NCI-H82 (cell line): ENCODE data around the gene CLIC3.
A peak's percentile ranks its signal among the peaks of the same experiment; 100 is the strongest.
"Not testable (repeated sequence)": the region's sequence is repeated elsewhere in the genome, so short reads cannot be mapped to it uniquely, and the experiment has no call there.

Experiments used
- DNase-seq: peaks from one replicate; lab custom pipeline; 2025; lab: John Stamatoyannopoulos, UW

Gene CLIC3

GRCh38 chr9:136996361-136997292 lies at the start of gene CLIC3:
TSS of gene CLIC3 (minus strand) at chr9:136996568. CDS start at chr9:136996543, 25 bp downstream.
- DNase-seq: peak; percentile 65

GRCh38 chr9:137045294-137046087 lies 49.1 kb upstream of the CLIC3 start:
- DNase-seq: peak; percentile 73

GRCh38 chr9:137044502-137045177 lies 48.3 kb upstream of the CLIC3 start:
- peak; percentile 43 for DNase-seq

- no peak for DNase-seq
These were observed 47.7 kb upstream of the CLIC3 start for GRCh38 chr9:137044037-137044436.

GRCh38 chr9:137042751-137043727 lies 46.7 kb upstream of the CLIC3 start:
- no peak for DNase-seq

GRCh38 chr9:137041124-137041523 lies 44.8 kb upstream of the CLIC3 start:
- no peak for DNase-seq

GRCh38 chr9:137040568-137040967 lies 44.2 kb upstream of the CLIC3 start:
- DNase-seq: no peak

- DNase-seq: no peak
These were observed 43.4 kb upstream of the CLIC3 start for GRCh38 chr9:137039611-137040366.

- no peak for DNase-seq
These were observed 42.5 kb upstream of the CLIC3 start for GRCh38 chr9:137038916-137039315.

- peak; percentile 79 for DNase-seq
These were observed 41.1 kb upstream of the CLIC3 start for GRCh38 chr9:137037483-137037882.

- DNase-seq: no peak
These were observed 40.7 kb upstream of the CLIC3 start for GRCh38 chr9:137037035-137037434.

GRCh38 chr9:137035937-137036336 lies 39.6 kb upstream of the CLIC3 start:
- DNase-seq: no peak

- no peak for DNase-seq
These were observed 39.1 kb upstream of the CLIC3 start for GRCh38 chr9:137035507-137035834.

- peak; percentile 93 for DNase-seq
These were observed 38.5 kb upstream of the CLIC3 start for GRCh38 chr9:137034709-137035506.

- no peak for DNase-seq
These were observed 37.8 kb upstream of the CLIC3 start for GRCh38 chr9:137034039-137034708.

- DNase-seq: not testable (repeated sequence)
These were observed 37.1 kb upstream of the CLIC3 start for GRCh38 chr9:137033481-137033880.

- no peak for DNase-seq
These were observed 36.5 kb upstream of the CLIC3 start for GRCh38 chr9:137032858-137033257.

- DNase-seq: peak; percentile 45
These were observed 35.7 kb upstream of the CLIC3 start, which contains the start of gene FUT7 for GRCh38 chr9:137031904-137032640. TSS of gene FUT7 (minus strand) at chr9:137032088. CDS start at chr9:137031991, 97 bp downstream.
